Measurements from ENCODE around the gene CLCN6.

- TF ChIP-seq CTCF (conservative IDR thresholded peaks at IDR 0.05; ENCODE audit: low read depth, low read length), result no peak
- TF ChIP-seq EZH2 (IDR thresholded peaks at IDR 0.05; ENCODE audit: borderline replicate concordance, low read depth, low read length, poor library complexity, severe bottlenecking), result no peak
These were observed 81.1 kb downstream of the CLCN6 start for GRCh38 chr1:11886986-11887665.

All from A673 (cell line).